Karpas-422 (cell line): ENCODE measurements around the gene HELZ2. TPM values are rescaled to one million over a fixed set of nuclear protein-coding genes. Genes with fewer than 3 reads are reported as not detected.

Source experiments
- DNase-seq: peaks from one replicate; pipeline ENCODE4 v3.0.0-alpha.2; 2015
- H2AFZ ChIP-seq: fragments of 200-600 bp; sonication (generic); 2 replicates; pipeline ENCODE4 v1.6.1; 2014; ENCODE audit warnings: antibody characterized with exemption, low read length, mixed read lengths
- H3K27ac ChIP-seq: fragments of 200-600 bp; sonication (generic); 2 replicates; pipeline ENCODE4 v1.5.1; 2014; ENCODE audit warnings: mild to moderate bottlenecking, low read length, moderate library complexity
- H3K27me3 ChIP-seq: fragments of 200-600 bp; sonication (generic); 2 replicates; pipeline ENCODE4 v1.6.1; 2014; ENCODE audit warnings: low read length, mixed read lengths
- H3K36me3 ChIP-seq: fragments of 200-600 bp; sonication (generic); 2 replicates; pipeline ENCODE4 v1.6.1; 2014; ENCODE audit warnings: low read length, mixed read lengths; ENCODE audit not compliant: insufficient read depth
- H3K4me1 ChIP-seq: fragments of 200-600 bp; sonication (generic); 2 replicates; pipeline ENCODE4 v1.6.1; 2014; ENCODE audit warnings: mild to moderate bottlenecking, low read length, mixed read lengths
- H3K4me2 ChIP-seq: fragments of 200-600 bp; sonication (generic); 2 replicates; pipeline ENCODE4 v1.6.1; 2014; ENCODE audit warnings: low read length, low read depth, mild to moderate bottlenecking; ENCODE audit not compliant: poor library complexity, severe bottlenecking
- H3K4me3 ChIP-seq: fragments of 200-600 bp; sonication (generic); 2 replicates; pipeline ENCODE4 v1.5.1; 2014; ENCODE audit warnings: mild to moderate bottlenecking, antibody characterized with exemption, low read length, mixed read lengths
- H3K79me2 ChIP-seq: fragments of 200-600 bp; sonication (generic); 2 replicates; pipeline ENCODE4 v1.6.1; 2014; ENCODE audit warnings: mild to moderate bottlenecking, low read length, mixed read lengths
- H3K9ac ChIP-seq: fragments of 200-600 bp; sonication (generic); 2 replicates; pipeline ENCODE4 v1.6.0; 2014; ENCODE audit warnings: low read length
- H3K9me2 ChIP-seq: fragments of 200-600 bp; sonication (generic), shearing (Covaris generic); replicated peaks from 2 replicates; pipeline ENCODE4 v1.6.0; 2014; ENCODE audit warnings: mild to moderate bottlenecking, low read length, moderate library complexity; ENCODE audit not compliant: insufficient read depth
- H3K9me3 ChIP-seq: fragments of 300-700, 200-600 bp; sonication (generic); 2 replicates; pipeline ENCODE4 v1.6.1; 2014; ENCODE audit warnings: low read length, mixed read lengths
- H4K20me1 ChIP-seq: fragments of 200-600 bp; sonication (generic); 2 replicates; pipeline ENCODE4 v1.6.1; 2014; ENCODE audit warnings: mild to moderate bottlenecking, antibody characterized with exemption, low read length, low read depth; ENCODE audit not compliant: insufficient read depth
- total RNA-seq: library from RNA; depleted of rRNA; stranded (reverse); fragments of >200 nt; shearing (Covaris generic); gene quantifications from 2 replicates; pipeline ENCODE4 v1.2.3, GENCODE V29; 2014; ENCODE audit warnings: low replicate concordance

The HELZ2 gene
- total RNA-seq, 1 experiment from 2014 or later = 15.8 TPM

DNA sequence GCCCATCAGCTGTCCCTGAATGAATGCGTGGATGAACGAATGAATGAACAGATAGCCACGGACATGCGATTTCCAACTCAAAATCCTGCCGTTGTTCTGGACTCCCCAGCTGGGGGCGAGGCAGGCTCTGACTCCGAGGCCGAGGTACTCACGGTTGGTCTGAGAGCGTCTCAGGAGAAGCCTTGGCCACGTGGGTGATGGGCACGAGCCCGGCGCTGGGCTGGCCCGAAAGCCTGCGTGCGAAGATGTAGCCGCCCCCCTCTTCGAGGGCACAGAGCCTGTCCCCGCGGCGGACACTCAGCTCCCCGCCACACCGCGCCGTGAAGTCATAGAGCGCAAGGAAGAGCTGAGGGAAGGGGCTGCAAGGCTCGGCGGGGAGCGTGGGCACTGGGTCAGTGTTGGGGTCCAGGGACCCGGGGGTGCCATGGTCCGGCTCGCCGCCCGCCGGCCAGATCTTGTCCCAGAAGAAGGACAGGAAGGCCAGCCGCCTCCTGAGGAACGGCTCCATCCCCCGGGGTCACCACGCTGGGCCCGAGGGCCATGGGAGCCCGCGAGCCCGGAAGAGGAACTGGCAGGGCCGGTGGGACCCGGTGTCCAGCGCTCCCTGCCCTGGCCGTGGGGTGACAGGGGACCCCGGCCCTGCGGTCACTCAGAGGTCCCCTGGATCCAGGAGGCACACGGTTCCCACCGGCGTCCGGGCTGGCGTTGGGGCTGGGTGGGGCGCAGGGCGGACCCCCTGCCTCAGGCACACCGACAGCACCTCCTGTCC lies 26.9 kb downstream of the HELZ2 start:
- Histone ChIP-seq H3K4me3 (no peak overlapping the region), H3K79me2 (no peaks in the 10 kb centered on the region), H3K9me2 (no peaks in the 10 kb centered on the region), H4K20me1 (0 out of 2 replicates have a peak, but pooled peaks cover 3% of the 10 kb centered on the region), H3K27me3 (no peaks in the 10 kb centered on the region), H3K27ac (no peak overlapping the region), H3K4me1 (peaks cover 50% of the 10 kb centered on the region), H3K4me2 (no peak overlapping the region), H3K36me3 (no peaks in the 10 kb centered on the region), H2AFZ (no peak overlapping the region), H3K9me3 (no peaks in the 10 kb centered on the region), H3K9ac (no peak overlapping the region; the same call in 1 of the 2 replicates)
- no peak for DNase-seq

DNA sequence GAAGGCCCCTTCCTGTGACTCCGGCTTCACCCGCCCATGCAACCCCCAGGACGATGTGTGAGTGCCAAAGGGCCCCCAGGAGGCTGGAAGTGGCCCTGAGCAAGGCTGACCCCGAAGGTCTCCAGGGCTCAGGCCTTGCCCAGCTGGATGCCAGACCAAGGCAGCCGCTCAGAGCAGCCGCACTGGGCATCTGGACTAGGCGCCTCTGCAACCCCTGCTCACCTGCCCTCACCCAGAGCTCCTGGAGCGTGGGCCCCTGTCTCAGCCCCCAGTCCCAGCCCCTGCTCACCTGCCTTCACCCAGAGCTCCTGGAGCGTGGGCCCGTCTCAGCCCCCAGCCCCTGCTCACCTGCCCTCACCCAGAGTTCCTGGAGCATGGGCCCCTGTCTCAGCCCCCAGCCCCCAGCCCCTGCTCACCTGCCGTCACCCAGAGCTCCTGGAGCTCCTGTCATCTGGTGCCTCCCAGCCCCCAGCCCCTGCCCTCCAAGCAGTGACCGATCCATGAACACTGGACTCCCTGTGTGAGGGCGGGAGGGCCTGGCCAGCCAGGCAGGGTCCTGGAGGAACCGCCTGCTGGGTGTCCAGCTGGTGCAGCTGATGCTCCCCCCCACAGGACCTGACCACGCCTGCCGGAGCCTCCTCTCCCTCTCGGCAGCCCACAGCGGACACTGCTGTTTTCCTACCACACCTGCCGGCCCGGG lies 27.6 kb downstream of the HELZ2 start:
- peak overlapping the region; percentile 40 for H3K4me2 ChIP-seq
- H3K27me3 ChIP-seq = no peaks in the 10 kb centered on the region
- no peak overlapping the region; the same call in 1 of the 2 replicates for H3K9ac ChIP-seq
- H3K4me3 ChIP-seq = no peak overlapping the region
- no peak for DNase-seq
- H3K4me1 ChIP-seq = peaks cover 47% of the 10 kb centered on the region
- H3K9me2 ChIP-seq = no peaks in the 10 kb centered on the region
- no peaks in the 10 kb centered on the region for H3K79me2 ChIP-seq
- H3K36me3 ChIP-seq = no peaks in the 10 kb centered on the region
- no peak overlapping the region for H2AFZ ChIP-seq
- peak overlapping the region; percentile 57; the same call in 1 of the 2 replicates for H3K27ac ChIP-seq
- 0 out of 2 replicates have a peak, but pooled peaks cover 5% of the 10 kb centered on the region for H4K20me1 ChIP-seq
- no peaks in the 10 kb centered on the region for H3K9me3 ChIP-seq

- Histone ChIP-seq H3K27ac (peak overlapping the region; percentile 57; the same call in 1 of the 2 replicates), H3K9me2 (no peaks in the 10 kb centered on the region), H3K4me3 (no peak overlapping the region; the same call in 1 of the 2 replicates), H3K9ac (no peak overlapping the region), H3K36me3 (no peaks in the 10 kb centered on the region), H3K79me2 (no peaks in the 10 kb centered on the region), H3K9me3 (no peaks in the 10 kb centered on the region), H3K4me2 (peak overlapping the region; percentile 40), H4K20me1 (0 out of 2 replicates have a peak, but pooled peaks cover 5% of the 10 kb centered on the region), H2AFZ (no peak overlapping the region), H3K4me1 (peaks cover 42% of the 10 kb centered on the region), H3K27me3 (no peaks in the 10 kb centered on the region)
- peak; percentile 73 for DNase-seq
Observed at GRCh38 chr20:63545814-63546213, 28.2 kb downstream of the HELZ2 start.

DNA sequence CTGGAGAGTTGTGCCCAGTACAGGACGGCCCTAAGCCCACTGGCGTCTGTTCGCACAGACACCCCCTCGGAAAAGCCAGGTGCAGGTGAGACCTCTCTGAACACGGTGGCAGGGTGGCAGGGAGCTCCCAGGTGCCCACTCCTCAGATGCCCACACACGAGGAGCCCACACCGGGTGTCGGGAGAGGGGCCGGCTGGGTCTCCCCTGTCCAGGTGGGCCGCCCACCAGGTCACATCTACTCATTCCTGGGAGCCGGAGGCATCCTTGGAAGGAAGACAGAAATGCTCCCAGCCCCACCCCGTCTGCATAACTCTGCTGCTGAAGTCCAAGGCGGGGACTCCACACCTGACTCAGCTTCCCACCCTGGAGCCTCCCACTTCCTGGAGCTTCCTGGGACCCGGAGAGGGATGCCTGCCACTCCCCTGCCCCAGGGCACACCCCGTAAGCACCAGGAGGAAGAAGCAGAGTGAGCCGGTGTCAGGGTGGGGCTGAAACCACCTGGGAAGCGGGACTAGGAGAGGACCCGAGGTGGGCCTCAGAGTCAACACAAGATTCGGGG lies 29.0 kb downstream of the HELZ2 start:
- H2AFZ ChIP-seq = no peak overlapping the region
- no peaks in the 10 kb centered on the region for H3K9me3 ChIP-seq
- 0 out of 2 replicates have a peak overlapping the region, but pooled peaks have one; percentile 6 for H3K27ac ChIP-seq
- no peak overlapping the region; the same call in 1 of the 2 replicates for H3K4me3 ChIP-seq
- H4K20me1 ChIP-seq = 0 out of 2 replicates have a peak, but pooled peaks cover 5% of the 10 kb centered on the region
- no peak for DNase-seq
- no peaks in the 10 kb centered on the region for H3K79me2 ChIP-seq
- no peaks in the 10 kb centered on the region for H3K27me3 ChIP-seq
- H3K9me2 ChIP-seq = no peaks in the 10 kb centered on the region
- no peaks in the 10 kb centered on the region for H3K36me3 ChIP-seq
- H3K4me1 ChIP-seq = peaks cover 41% of the 10 kb centered on the region
- H3K9ac ChIP-seq = 0 out of 2 replicates have a peak overlapping the region, but pooled peaks have one; percentile 8
- H3K4me2 ChIP-seq = peak overlapping the region; percentile 40

- peaks cover 41% of the 10 kb centered on the region for H3K4me1 ChIP-seq
- H3K36me3 ChIP-seq = no peaks in the 10 kb centered on the region
- H3K79me2 ChIP-seq = no peaks in the 10 kb centered on the region
- no peaks in the 10 kb centered on the region for H3K9me3 ChIP-seq
- no peak overlapping the region for H3K4me2 ChIP-seq
- H4K20me1 ChIP-seq = 0 out of 2 replicates have a peak, but pooled peaks cover 5% of the 10 kb centered on the region
- no peaks in the 10 kb centered on the region for H3K27me3 ChIP-seq
- H3K4me3 ChIP-seq = no peak overlapping the region
- no peak for DNase-seq
- H2AFZ ChIP-seq = no peak overlapping the region
- no peak overlapping the region for H3K9ac ChIP-seq
- H3K27ac ChIP-seq = no peak overlapping the region
- no peaks in the 10 kb centered on the region for H3K9me2 ChIP-seq
Observed at GRCh38 chr20:63544241-63544957, 29.6 kb downstream of the HELZ2 start.

DNA sequence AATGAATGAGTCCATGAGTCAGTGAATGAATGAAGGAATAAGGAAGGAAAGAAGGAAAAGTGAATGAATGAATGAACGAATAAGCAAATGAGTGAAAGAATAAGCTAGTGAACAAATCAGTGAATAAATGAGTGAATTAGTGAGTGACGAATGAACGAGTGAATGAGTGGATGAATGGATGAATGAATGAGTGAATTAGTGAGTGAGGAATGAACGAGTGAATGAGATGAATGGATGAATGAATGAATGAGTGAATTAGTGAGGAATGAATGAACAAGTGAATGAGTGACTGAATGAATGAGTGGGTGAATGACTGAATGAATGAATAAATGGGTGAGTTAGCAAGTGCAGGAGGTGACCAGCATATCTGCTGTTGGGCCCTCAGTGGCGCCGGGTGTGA lies 30.3 kb downstream of the HELZ2 start:
- H3K9me3 ChIP-seq = no peaks in the 10 kb centered on the region
- peaks cover 44% of the 10 kb centered on the region for H3K4me1 ChIP-seq
- H3K36me3 ChIP-seq = no peaks in the 10 kb centered on the region
- no peak overlapping the region for H3K4me3 ChIP-seq
- no peak overlapping the region for H2AFZ ChIP-seq
- H3K79me2 ChIP-seq = no peaks in the 10 kb centered on the region
- H3K9ac ChIP-seq = no peak overlapping the region
- no peaks in the 10 kb centered on the region for H3K27me3 ChIP-seq
- no peak overlapping the region for H3K27ac ChIP-seq
- no peaks in the 10 kb centered on the region for H3K9me2 ChIP-seq
- no peak for DNase-seq
- no peak overlapping the region for H3K4me2 ChIP-seq
- 0 out of 2 replicates have a peak, but pooled peaks cover 5% of the 10 kb centered on the region for H4K20me1 ChIP-seq

DNA sequence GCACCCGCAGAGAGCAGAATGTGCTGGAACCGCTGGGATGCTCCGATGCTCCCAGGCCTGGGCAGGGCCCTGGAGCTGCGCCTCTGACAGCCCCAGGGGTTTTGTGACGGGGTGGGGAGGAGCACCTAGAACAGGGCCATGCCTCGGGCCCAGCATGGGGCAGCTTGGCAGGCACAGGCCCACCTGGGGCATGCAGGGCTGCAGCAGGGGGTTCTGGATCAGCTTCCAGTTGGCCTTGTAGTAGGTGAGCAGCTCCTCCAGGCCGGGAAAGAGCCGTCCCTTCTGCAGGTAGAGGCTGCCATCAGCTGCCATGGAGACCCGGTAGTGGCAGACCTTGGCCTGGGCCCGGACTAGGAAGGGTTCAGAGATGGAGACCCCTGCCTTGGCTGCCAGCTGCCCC lies 30.9 kb downstream of the HELZ2 start:
- no peak for DNase-seq
- Histone ChIP-seq H3K27me3 (no peaks in the 10 kb centered on the region), H4K20me1 (0 out of 2 replicates have a peak, but pooled peaks cover 5% of the 10 kb centered on the region), H3K9me3 (no peaks in the 10 kb centered on the region), H2AFZ (no peak overlapping the region), H3K36me3 (no peaks in the 10 kb centered on the region), H3K4me2 (no peak overlapping the region), H3K4me1 (peaks cover 44% of the 10 kb centered on the region), H3K27ac (no peak overlapping the region), H3K79me2 (no peaks in the 10 kb centered on the region), H3K4me3 (no peak overlapping the region), H3K9ac (no peak overlapping the region), H3K9me2 (no peaks in the 10 kb centered on the region)
